Heart left ventricle (tissue), 13 donors: ENCODE measurements around the gene ELMO3.

Source experiments
- POLR2A ChIP-seq, 2 donors: fragments of 450-650 bp; IDR thresholded peaks; one replicate each; pipeline ENCODE4 v1.6.1; 2017; ENCODE audit warnings: antibody characterized with exemption in 2 of 2, mild to moderate bottlenecking in 2 of 2, moderate library complexity in 2 of 2
- TF ChIP-seq, protein P1 (sequence below), 12 donors: fragments of 200-600 bp; sonication (generic) in 4 of 12; IDR thresholded peaks; one replicate each; pipeline versions ENCODE4 v1.5.0 to v1.8.0; 2018 to 2022; ENCODE audit warnings: antibody characterized with exemption in 12 of 12, mild to moderate bottlenecking in 5 of 12
- donor health status: ischemic (EF 13 %, LVEDD 7.1; RV severe dilation, severe dysfunction).
- donor health status: DM: no; HTN: yes; CAD: no.
- donor health status: DM: no; HTN: no; CAD: no.
- donor health status: ischemic (EF 25% LVEDD 6.9; RV normal size, moderate dysfunction).
- donor health status: ischemic (EF 25% LVEDD 5.7; RV mildly dilated, moderate dysfunction).
- donor health status: ischemic (EF 35%, LVEDD 5.7; RV mildly dilated, moderate dysfunction).
- donor health status: nonischemic (EF 11% LVEDD 7.7; RV severe dilation, severe dysfunction).
- donor health status: DM: yes; HTN: yes; CAD: no.
- donor health status: PGD.
- donor health status: ischemic (EF 29% LVEDD 5.4; RV normal size, mild dysfunction).
- donor health status: nonischemic (EF 23%, LVEDD 6.1; RV moderate dilation, normal function).

DNA sequence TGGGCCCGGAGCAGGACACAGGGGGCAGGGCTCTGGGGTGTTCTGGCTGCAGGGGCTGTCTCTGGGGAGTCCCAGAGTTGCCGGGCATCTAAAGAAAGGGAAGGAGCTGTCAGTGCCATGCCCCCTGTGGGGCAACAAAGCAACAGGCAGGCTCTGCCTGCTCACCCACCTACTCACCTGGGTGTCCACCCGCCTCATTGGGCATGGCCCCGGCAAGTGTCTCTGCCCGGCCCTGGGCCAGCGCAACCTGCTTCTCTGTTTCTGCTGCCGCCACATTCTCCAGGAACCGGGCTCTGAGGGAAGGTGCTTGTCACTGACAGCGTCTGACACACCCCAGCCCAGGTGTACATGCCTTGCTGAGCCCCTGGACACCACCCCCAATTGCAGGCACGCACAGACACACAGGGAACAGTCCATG, 35.3 kb downstream of the ELMO3 start:
- TF ChIP-seq, protein P1, sequence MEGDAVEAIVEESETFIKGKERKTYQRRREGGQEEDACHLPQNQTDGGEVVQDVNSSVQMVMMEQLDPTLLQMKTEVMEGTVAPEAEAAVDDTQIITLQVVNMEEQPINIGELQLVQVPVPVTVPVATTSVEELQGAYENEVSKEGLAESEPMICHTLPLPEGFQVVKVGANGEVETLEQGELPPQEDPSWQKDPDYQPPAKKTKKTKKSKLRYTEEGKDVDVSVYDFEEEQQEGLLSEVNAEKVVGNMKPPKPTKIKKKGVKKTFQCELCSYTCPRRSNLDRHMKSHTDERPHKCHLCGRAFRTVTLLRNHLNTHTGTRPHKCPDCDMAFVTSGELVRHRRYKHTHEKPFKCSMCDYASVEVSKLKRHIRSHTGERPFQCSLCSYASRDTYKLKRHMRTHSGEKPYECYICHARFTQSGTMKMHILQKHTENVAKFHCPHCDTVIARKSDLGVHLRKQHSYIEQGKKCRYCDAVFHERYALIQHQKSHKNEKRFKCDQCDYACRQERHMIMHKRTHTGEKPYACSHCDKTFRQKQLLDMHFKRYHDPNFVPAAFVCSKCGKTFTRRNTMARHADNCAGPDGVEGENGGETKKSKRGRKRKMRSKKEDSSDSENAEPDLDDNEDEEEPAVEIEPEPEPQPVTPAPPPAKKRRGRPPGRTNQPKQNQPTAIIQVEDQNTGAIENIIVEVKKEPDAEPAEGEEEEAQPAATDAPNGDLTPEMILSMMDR (IDR thresholded peaks at IDR 0.05) = no peak
- TF ChIP-seq POLR2A (IDR thresholded peaks at IDR 0.05) = no peak
